HG02981 (cell line): ENCODE data around the gene TPH1.

ENCODE experiments used
- ATAC-seq: cut with Tn5 transposase; IDR thresholded peaks from one replicate; pipeline ENCODE4 v1.9.1; 2021; ENCODE audit warnings: mild to moderate bottlenecking, moderate library complexity; ENCODE audit not compliant: unreplicated experiment

TPH1 gene

DNA sequence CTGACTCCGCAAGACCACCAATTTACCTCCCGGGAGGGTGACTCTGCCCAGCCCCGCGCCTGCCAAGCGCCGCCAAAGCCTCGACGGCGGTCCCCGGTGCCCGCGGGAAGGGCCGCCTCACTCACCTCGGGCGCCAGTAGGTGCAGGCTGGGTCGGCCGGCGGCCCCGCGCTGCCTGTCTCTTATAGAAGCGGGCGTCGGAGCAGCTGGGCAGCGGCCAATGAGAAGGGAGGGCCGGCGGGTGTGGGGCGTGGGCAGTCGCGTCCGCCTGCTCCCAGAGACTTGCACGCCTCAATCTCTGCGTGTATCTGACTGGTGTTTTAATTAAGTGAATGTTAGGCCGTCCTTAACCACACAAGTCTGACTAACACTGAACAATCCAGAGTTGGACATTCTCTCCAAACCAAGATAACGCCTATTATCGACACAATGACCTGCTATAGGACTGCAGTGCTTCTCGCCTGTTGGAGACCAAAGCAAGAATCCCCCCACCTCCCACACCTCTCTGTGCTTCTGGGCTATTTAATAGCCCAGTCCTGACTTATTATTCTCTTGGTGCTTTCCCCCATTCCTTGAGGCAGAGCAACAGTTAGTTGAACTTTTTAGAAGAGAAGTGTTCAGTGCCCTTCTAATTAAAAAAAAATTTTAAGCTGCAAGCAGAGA lies at the start of gene TPH1:
Gene TPH1 (minus strand): TSS at position 154 of the 662 bp plus-strand sequence. CDS start 5,507 bp downstream, outside the sequence.
- no peak for ATAC-seq

DNA sequence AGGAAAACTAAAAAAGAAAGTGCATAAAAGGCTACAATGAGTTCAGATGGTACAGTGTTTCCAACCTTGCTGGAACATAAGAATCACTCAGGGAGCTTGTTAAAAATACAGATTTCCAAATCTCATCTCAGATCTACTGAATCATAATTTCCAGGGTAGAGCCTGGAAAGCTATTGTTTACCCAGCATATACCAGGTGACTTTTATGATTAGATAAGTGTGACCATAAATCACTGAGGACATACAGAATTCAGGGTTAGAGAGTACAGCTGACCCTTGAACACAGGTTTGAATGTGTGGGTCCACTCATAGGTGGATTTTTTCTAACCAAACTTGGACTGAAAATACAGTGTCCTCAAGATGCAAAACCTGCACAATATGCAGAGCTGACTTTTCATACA lies 47.9 kb upstream of the TPH1 start:
- ATAC-seq = no peak

DNA sequence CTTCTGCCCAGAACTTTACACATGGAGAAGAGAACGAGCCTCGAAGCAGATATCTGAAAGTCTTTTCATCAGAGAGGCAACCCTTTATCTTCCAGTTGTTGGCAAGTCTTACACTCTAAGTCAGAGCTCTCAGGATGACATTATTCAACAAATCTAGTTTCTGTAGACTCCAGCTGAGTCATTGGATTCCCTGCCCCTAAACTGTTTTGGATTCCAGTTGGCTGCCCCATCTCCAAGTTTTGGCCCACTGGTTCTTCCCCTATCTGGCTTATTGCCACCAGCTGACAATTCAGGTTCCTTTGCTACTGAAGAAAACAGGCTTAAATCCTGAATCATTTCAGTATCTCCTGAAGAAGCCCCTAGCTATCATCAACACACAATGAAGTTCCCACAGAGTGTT lies 45.7 kb upstream of the TPH1 start:
- no peak for ATAC-seq

DNA sequence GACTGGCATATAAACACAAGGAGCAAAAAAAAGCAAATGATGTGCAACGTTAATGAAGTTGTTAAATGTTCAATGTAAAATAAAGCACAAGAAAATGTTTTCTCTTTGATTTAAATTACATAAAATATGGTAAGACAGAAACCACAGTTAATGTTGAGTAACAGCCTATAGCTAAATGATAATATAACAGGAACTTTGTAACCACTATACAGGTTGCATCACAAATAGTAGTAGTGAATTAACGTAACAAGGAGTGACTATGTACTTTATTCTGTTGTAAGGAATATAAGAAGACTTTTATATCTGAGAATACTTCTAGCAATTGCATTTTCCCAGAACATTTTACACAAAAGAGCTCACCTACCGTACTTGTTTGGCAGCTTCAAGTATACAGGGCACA lies 42.9 kb upstream of the TPH1 start:
- ATAC-seq = no peak

DNA sequence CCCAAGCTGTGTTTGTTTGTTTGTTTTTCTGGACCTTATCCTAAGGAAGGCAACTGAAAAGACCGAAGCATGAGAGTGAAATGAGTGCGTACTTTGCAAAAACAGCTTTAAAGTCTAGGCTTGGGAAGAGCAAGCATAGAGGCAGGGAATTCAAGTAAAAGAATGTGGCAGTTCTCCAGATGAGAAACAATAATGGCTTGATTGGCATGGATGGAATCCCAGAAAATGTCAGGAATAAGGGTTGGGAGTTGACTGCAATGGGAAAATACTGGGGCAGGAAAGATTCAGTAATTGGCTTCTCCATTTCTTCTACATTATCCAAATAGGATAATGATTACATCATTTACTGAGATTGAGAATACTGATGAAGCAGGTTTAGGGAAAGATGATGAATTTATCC lies 42.3 kb upstream of the TPH1 start:
- ATAC-seq = no peak

GRCh38 chr11:18081551-18081950 lies 35.5 kb upstream of the TPH1 start:
- ATAC-seq = no peak

- no peak for ATAC-seq
Measured at GRCh38 chr11:18080451-18080850, 34.4 kb upstream of the TPH1 start.

GRCh38 chr11:18078909-18079308 lies 32.8 kb upstream of the TPH1 start:
- no peak for ATAC-seq

- ATAC-seq = no peak
Measured at GRCh38 chr11:18075444-18075843, 29.4 kb upstream of the TPH1 start.

DNA sequence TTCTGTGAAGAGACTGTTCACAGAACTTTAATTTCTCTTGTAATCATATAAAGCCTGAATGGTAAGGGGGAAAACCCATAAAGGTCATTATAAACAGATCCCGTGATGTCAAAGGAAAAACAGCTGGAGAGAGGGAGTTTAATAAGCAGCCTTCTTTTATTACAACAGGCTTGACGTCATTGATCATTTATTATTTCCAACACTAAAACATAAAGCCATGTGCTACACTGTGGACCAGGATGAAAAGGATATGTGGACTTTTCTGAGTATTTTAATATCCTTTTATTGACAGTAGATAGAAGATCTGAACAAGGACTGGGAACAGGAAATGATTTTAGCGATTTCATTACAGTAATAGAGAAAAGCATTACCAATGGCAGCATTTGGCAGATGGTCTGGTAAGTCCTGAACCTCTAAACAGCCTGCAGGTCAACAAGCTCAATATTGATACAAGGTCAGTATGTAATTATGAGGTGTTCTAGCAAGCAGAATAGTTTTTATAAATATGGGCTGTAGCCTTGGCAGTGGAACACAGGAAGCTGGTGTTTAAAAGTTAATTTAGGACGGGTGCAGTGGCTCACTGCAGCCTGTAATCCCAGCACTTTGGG lies 25.1 kb upstream of the TPH1 start:
- no peak for ATAC-seq

GRCh38 chr11:18067372-18067771 lies 21.3 kb upstream of the TPH1 start:
- no peak for ATAC-seq

GRCh38 chr11:18066626-18067025 lies 20.6 kb upstream of the TPH1 start:
- no peak for ATAC-seq

GRCh38 chr11:18065572-18065971 lies 19.5 kb upstream of the TPH1 start:
- ATAC-seq = no peak

- no peak for ATAC-seq
Measured at GRCh38 chr11:18064450-18065054, 18.5 kb upstream of the TPH1 start.

DNA sequence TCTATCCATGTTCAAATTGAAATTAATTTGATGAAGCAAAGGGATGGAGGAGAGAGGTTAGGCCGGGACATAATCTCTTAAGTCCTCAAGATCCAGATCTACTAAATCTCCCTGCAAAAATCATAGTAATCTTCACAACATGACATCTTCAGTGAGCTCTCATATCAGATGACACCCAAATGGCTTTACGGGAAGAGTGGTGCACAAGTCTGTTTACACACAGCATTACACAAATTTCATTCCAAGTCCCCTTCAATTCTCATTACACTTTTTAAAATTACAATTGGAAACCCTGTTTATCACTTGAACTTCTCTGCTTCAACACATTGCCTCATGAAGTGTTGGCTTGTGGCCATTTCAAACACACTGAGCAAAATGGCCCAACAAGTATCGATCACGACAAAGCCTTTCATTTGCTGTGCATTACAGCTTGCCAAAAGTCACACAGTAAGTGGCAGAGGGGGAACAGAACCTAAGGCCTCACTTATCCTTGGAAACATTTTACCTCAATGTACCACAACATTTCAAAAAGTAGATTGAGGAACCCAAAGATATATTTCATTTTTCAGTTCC lies 17.9 kb upstream of the TPH1 start:
- ATAC-seq = no peak

DNA sequence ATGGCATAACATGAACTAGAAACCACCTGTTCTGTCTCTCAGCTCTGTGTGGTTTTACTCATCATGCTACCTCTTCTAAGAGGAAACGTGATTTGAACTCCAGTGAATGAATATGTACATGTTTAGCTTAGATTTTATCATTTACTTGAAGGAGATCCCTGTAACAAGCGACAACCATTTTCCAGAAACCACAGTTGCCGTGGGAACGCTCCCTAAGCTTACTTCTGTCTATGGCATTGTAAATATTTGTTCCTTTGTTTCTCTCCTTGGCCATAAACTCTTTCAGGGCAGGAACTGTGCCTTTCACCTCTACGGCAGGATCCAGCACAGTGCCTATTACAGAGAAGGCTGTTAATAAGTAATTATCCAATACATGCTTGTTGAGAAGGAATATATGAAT lies 17.1 kb upstream of the TPH1 start:
- ATAC-seq = no peak

DNA sequence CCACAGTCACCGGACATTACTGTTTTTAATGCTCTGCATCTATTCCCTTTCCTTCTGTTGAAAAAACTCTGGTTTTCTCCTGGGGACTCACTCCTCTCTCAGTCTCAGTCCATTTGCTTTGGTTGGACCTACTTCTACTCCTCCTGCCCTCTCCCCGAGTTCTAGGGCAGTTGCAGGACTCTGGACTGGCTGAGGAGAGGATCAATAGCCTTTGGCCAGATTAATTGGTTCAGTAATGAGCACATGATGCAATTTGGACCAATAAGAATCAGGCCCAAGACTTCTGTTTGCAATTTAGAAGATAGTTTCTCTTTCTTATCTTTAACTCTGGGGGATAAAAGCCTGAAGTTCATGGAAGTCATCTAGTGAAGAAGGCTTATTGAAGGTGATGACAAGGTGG lies 15.3 kb upstream of the TPH1 start:
- ATAC-seq = no peak

DNA sequence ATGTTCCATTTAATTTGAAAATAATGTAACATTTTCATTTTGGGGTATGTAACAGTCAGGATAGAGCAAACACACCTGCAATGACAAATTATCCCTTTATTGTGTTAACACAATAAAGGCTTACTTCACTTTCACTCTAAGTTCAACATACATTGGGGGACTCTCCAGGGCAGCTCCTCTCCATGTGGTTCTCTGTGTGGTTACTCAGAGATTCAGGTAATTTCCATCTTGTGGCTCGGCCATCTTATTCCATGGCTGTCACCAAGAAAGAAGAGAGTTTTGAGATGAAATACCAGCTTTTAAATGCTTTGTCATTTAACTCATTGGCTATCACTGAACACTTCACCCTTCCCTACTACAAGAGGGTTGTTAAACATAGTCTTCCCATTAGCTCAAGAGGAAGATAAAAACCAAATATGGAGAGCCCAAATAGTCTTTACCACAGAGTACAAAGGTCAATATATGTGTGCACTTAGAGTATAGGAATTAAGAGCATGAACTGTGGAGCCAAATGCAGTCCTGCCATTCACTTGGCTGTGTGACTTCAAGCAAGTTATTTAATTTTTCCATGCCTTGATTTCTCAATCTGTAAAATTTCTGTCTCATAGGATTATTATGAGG lies 10.6 kb upstream of the TPH1 start:
- ATAC-seq = no peak

GRCh38 chr11:18054511-18055103 lies 8.5 kb upstream of the TPH1 start:
- ATAC-seq = no peak

- no peak for ATAC-seq
Measured at GRCh38 chr11:18050848-18051247, 4.8 kb upstream of the TPH1 start.

DNA sequence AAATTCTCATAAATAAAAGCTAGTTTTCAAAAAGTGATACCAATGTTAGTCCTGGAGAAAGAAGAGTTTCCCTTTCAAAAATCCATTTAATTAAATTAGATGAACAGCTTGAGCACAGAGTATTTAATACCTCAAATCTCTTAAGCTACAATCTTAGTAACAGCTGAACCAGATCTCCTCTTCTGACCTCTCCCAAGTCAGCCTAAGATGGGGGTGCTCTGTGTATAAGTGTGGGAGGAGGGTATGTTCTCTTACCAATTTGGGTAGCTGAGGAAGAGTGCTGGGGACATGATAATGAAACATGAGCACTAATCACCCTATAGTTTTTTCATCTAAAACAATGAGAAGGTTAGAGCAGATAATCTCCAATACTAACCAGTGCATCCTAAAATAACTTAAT lies 9.6 kb downstream of the TPH1 start:
- no peak for ATAC-seq
